Measurements from ENCODE around the gene MZF1.

DNA sequence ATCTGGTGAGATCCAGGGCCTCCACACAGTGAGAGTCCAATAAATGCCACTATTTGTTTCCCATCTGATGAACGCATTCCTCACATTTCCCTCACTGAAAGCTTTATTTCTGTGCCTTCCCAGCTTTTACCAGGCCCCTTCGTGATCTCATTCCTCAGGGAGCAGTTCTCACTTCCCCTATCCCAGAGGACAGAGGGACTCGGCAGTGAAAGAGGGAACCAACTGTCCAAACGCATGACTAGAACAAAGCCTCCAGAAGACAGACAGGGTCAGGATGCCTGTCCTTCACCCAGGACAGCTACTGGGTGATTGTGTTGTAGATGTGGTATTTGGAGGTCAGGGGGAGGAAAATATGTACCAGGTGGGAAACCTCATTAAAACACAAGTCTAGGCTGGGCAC is 51.5 kb downstream of the MZF1 start:
- TF ChIP-seq, protein P1, sequence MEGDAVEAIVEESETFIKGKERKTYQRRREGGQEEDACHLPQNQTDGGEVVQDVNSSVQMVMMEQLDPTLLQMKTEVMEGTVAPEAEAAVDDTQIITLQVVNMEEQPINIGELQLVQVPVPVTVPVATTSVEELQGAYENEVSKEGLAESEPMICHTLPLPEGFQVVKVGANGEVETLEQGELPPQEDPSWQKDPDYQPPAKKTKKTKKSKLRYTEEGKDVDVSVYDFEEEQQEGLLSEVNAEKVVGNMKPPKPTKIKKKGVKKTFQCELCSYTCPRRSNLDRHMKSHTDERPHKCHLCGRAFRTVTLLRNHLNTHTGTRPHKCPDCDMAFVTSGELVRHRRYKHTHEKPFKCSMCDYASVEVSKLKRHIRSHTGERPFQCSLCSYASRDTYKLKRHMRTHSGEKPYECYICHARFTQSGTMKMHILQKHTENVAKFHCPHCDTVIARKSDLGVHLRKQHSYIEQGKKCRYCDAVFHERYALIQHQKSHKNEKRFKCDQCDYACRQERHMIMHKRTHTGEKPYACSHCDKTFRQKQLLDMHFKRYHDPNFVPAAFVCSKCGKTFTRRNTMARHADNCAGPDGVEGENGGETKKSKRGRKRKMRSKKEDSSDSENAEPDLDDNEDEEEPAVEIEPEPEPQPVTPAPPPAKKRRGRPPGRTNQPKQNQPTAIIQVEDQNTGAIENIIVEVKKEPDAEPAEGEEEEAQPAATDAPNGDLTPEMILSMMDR (IDR thresholded peaks at IDR 0.05): no peak
- no peak for TF ChIP-seq POLR2A (IDR thresholded peaks at IDR 0.05)
